GM12878 (cell line): ENCODE measurements around the gene STK32B. TPM values are rescaled to one million over a fixed set of nuclear protein-coding genes. Genes with fewer than 3 reads are reported as not detected.

ENCODE experiments used
- CUX1 ChIP-seq: IDR thresholded peaks from 2 replicates; pipeline ENCODE4 v1.6.1; 2012; ENCODE audit warnings: improper control_type of control experiment, low read depth, low read length; ENCODE audit not compliant: insufficient replicate concordance
- EGR1 ChIP-seq, 2 experiments: IDR thresholded peaks; 1 replicate in 1 of 2; 2 replicates in 1 of 2; pipeline ENCODE4 v1.6.1; 2011 to 2012; ENCODE audit warnings: low read depth in 2 of 2, low read length in 2 of 2, borderline replicate concordance in 1 of 2, mild to moderate bottlenecking in 1 of 2, moderate library complexity in 1 of 2
- POU2F2 ChIP-seq: IDR thresholded peaks from 3 replicates; pipeline ENCODE4 v1.6.1; 2011; ENCODE audit warnings: low read depth, mild to moderate bottlenecking, low read length, borderline replicate concordance
- RELB ChIP-seq: fragments of 450-650 bp; IDR thresholded peaks from 2 replicates; pipeline ENCODE4 v1.6.1; 2017; ENCODE audit warnings: low read depth, mild to moderate bottlenecking, moderate library complexity
- RUNX3 ChIP-seq: IDR thresholded peaks from 2 replicates; pipeline ENCODE4 v1.6.1; 2012; ENCODE audit warnings: low read length, inconsistent platforms
- ZBTB40 ChIP-seq: fragments of 450-650 bp; IDR thresholded peaks from 2 replicates; pipeline ENCODE4 v1.6.1; 2016; ENCODE audit warnings: mild to moderate bottlenecking, moderate library complexity, borderline replicate concordance
- ZNF384 ChIP-seq: IDR thresholded peaks from 2 replicates; pipeline ENCODE4 v1.6.1; 2012; ENCODE audit warnings: low read depth, mild to moderate bottlenecking, low read length, improper control_type of control experiment, borderline replicate concordance
- ZNF687 ChIP-seq: fragments of 450-650 bp; IDR thresholded peaks from 2 replicates; pipeline ENCODE4 v1.6.1; 2017; ENCODE audit warnings: mild to moderate bottlenecking, moderate library complexity
- polyA plus RNA-seq, 11 experiments: library from polyadenylated mRNA; depleted of rRNA in 4 of 11; unstranded in 6 of 11; stranded (reverse) in 5 of 11; fragments of >200 nt; fragmentation: Nextera tagmentation in 4 of 11; fragmentation: Illumina TruSeq in 1 of 11; extraction: Ambion mirVana in 4 of 11; extraction: Trizol in 1 of 11; gene quantifications; 1 replicate in 1 of 11; 2 replicates in 10 of 11; pipeline versions ENCODE4 v1.2.1 to v1.2.3, GENCODE V29; 2011 to 2016; ENCODE audit warnings: inconsistent platforms in 2 of 11, missing spikeins in 2 of 11, low read depth in 1 of 11
- total RNA-seq, 4 experiments: library from RNA; depleted of rRNA in 3 of 4; stranded (reverse); fragments of >200 nt in 3 of 4; fragmentation: Illumina TruSeq in 1 of 4; extraction: Trizol in 1 of 4; gene quantifications; 2 replicates each; pipeline versions ENCODE4 v1.2.1 to v1.2.3, GENCODE V29; 2013 to 2021

Gene STK32B
- total and polyA plus RNA-seq, 10 of the 15 experiments (the other 5 are each of a cell fraction or from before 2014, with no cell fraction given): 0.04 to 0.12 (median 0.08) TPM; not detected in 7

GRCh38 chr4:5409972-5410618 lies 358.8 kb downstream of the STK32B start (continued):
- TF ChIP-seq ZBTB40 (no peak), RELB (no peak), POU2F2 (no peak), ZNF687 (no peak), EGR1 (IDR thresholded peaks at IDR 0.05; ENCODE audit: borderline replicate concordance in 1 of 2, low read depth in 2 of 2, low read length in 2 of 2) (no peak), ZNF384 (no peak), CUX1 (no peak), RUNX3 (no peak)
